NT2/D1 (cell line): Measurements from ENCODE around the gene SPNS1.
"Not testable (repeated sequence)": the region's sequence is repeated elsewhere in the genome, so short reads cannot be mapped to it uniquely, and the experiment has no call there.

Experiments
- DNase-seq: peaks from one replicate; pipeline ENCODE4 v3.0.0-alpha.2; 2011; ENCODE audit warnings: low read depth, low spot score
- H3K27me3 ChIP-seq: 2 replicates; pipeline ENCODE4 v1.6.0; 2011; ENCODE audit warnings: mild to moderate bottlenecking; ENCODE audit not compliant: insufficient read length, insufficient read depth
- H3K36me3 ChIP-seq: 2 replicates; pipeline ENCODE4 v1.6.1; 2011; ENCODE audit warnings: mild to moderate bottlenecking, low read length, mixed read lengths; ENCODE audit not compliant: insufficient read depth, insufficient read length
- H3K4me1 ChIP-seq: 2 replicates; pipeline ENCODE4 v1.5.1; 2011; ENCODE audit not compliant: insufficient read depth, insufficient read length
- H3K4me3 ChIP-seq: 2 replicates; pipeline ENCODE4 v1.5.1; 2011; ENCODE audit warnings: low read depth; ENCODE audit not compliant: insufficient read length
- H3K9ac ChIP-seq: 2 replicates; pipeline ENCODE4 v1.6.0; 2011; ENCODE audit warnings: low read depth; ENCODE audit not compliant: insufficient read length
- H3K9me3 ChIP-seq: 2 replicates; pipeline ENCODE4 v1.5.1; 2011; ENCODE audit warnings: mild to moderate bottlenecking, low read length; ENCODE audit not compliant: insufficient read depth
- SUZ12 ChIP-seq: IDR thresholded peaks from 2 replicates; pipeline ENCODE4 v1.6.1; 2011; ENCODE audit not compliant: insufficient read length, insufficient read depth; ENCODE audit errors: extremely low read depth
- YY1 ChIP-seq: IDR thresholded peaks from 2 replicates; pipeline ENCODE4 v1.6.1; 2011; ENCODE audit not compliant: insufficient read length, insufficient read depth
- ZNF274 ChIP-seq: IDR thresholded peaks from 2 replicates; pipeline ENCODE4 v1.6.1; 2011; ENCODE audit warnings: mild to moderate bottlenecking, low read depth, low read length

The SPNS1 gene

DNA sequence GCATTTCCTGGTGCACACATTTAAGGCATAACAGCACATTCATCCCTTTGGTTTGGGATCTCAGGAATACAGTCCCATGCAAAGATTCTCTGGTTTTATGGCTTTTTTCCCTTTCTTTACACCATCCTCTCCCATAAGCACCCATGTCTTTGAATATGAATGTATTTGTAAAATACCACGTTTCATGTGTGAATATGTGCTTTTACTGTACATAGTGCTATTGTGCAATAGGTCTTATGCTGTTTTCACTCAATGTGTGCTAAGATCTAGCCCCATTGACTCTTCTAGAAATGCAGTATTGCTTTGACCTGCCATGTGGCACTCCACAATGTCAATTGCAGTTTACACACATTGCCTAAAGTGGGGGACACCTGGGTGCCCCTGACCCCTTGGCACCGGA lies 10.1 kb upstream of the SPNS1 start:
- DNase-seq: no peak
- H3K9me3 ChIP-seq: no peaks in the 10 kb centered on the region
- no peaks in the 10 kb centered on the region for H3K4me1 ChIP-seq
- no peaks in the 10 kb centered on the region for H3K27me3 ChIP-seq
- H3K4me3 ChIP-seq: no peak overlapping the region
- peaks cover 61% of the 10 kb centered on the region for H3K36me3 ChIP-seq
- TF ChIP-seq YY1 (no peak), SUZ12 (no peak), ZNF274 (no peak)
- no peak overlapping the region for H3K9ac ChIP-seq

- TF ChIP-seq YY1 (no peak), SUZ12 (no peak), ZNF274 (no peak)
- Histone ChIP-seq H3K36me3 (peaks cover 37% of the 10 kb centered on the region), H3K9ac (no peak overlapping the region), H3K9me3 (no peaks in the 10 kb centered on the region), H3K4me1 (no peaks in the 10 kb centered on the region), H3K27me3 (no peaks in the 10 kb centered on the region), H3K4me3 (no peak overlapping the region)
- no peak for DNase-seq
Observed at GRCh38 chr16:28967156-28967555, 7.4 kb upstream of the SPNS1 start.

- not testable (repeated sequence) for H3K4me3 ChIP-seq, H3K9ac ChIP-seq, H3K27me3 ChIP-seq, H3K4me1 ChIP-seq, H3K9me3 ChIP-seq, DNase-seq
- peaks cover 11% of the 10 kb centered on the region for H3K36me3 ChIP-seq
Observed at GRCh38 chr16:28969696-28970095, 4.9 kb upstream of the SPNS1 start.

DNA sequence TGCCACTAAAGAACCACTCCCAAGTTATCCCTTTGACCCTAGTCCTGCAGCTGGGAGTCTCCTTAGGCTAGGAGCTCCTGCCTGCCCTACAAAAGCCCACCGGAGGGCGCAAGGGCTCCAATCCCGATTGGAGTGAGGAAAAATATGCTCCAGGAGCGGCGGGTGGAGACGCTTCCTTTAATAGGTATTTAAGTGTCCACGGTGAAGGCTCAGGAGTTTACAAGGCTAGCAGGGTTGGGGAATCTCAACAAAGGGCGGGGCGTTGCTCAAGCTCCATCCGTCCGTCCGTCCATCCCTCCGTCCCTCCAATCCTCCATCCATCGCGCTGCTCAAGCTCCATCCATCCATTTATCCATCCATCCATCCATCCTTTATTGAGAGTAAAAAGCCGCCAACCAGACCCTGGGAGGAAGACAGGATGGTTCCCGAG lies 556 bp upstream of the SPNS1 start:
- no peaks in the 10 kb centered on the region for H3K27me3 ChIP-seq
- TF ChIP-seq SUZ12 (no peak), ZNF274 (no peak), YY1 (no peak)
- H3K9me3 ChIP-seq: no peaks in the 10 kb centered on the region
- H3K36me3 ChIP-seq: peaks cover 22% of the 10 kb centered on the region
- H3K4me3 ChIP-seq: peak overlapping the region; percentile 100
- peak overlapping the region; percentile 83 for H3K9ac ChIP-seq
- DNase-seq: peak; percentile 61
- H3K4me1 ChIP-seq: peaks cover 7% of the 10 kb centered on the region

DNA sequence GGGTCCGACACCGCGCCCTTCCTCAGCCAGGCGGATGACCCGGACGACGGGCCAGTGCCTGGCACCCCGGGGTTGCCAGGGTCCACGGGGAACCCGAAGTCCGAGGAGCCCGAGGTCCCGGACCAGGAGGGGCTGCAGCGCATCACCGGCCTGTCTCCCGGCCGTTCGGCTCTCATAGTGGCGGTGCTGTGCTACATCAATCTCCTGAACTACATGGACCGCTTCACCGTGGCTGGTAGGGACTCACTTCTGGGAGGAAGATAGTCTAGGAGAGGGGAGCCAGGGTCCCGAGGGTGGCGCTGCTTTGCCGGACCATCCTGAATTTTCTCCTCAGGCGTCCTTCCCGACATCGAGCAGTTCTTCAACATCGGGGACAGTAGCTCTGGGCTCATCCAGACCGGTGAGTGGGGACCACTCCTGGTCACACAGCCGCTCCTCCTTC lies 601 bp downstream of the SPNS1 start:
- no peak for DNase-seq
- TF ChIP-seq ZNF274 (no peak), YY1 (no peak), SUZ12 (no peak)
- no peaks in the 10 kb centered on the region for H3K9me3 ChIP-seq
- peaks cover 27% of the 10 kb centered on the region for H3K36me3 ChIP-seq
- peak overlapping the region; percentile 97 for H3K9ac ChIP-seq
- H3K27me3 ChIP-seq: no peaks in the 10 kb centered on the region
- peaks cover 7% of the 10 kb centered on the region for H3K4me1 ChIP-seq
- peak overlapping the region; percentile 100 for H3K4me3 ChIP-seq

DNA sequence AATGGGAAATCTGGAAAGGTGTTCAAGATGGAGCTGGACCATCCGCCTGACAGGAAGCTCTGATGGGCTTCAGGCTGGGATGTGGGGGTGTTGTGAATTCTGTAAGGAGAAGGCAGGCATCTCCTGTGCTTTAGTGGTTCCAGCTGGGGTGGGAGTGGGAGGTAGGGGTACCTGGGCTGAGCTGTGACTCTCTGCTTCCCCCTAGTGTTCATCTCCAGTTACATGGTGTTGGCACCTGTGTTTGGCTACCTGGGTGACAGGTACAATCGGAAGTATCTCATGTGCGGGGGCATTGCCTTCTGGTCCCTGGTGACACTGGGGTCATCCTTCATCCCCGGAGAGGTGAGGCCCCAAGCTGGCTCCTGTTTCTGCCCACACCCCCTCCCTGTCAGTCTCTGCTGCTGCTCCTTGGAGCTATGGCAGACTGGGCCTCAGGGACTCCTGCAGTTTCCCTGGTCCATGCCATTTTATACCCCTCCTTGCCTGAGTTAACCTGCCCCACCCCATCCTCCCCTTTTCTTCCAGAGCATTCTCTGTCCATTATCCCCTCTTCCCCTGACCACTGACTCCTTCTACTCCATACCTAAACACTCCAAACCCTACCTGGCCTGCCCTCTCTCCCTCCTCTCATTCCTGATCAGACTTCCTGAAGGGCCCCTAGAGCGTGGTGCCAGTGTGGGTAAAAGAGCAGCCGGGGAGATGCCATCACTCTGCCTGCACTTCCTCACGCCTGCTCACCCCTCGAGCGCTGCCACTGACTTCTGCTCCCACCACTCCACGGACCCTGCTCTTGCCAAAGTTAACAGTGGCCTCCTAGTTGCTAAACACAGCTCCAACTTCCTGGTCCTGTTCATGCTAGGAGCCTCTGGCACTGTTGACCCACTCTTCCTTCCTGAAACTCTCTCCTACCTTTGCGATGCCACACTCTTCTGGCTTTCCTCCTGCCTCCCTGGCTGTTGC lies 3.4 kb downstream of the SPNS1 start:
- no peak overlapping the region for H3K4me3 ChIP-seq
- DNase-seq: peak; percentile 9
- TF ChIP-seq YY1 (no peak), ZNF274 (no peak), SUZ12 (no peak)
- H3K36me3 ChIP-seq: peaks cover 53% of the 10 kb centered on the region
- peaks cover 7% of the 10 kb centered on the region for H3K4me1 ChIP-seq
- peaks cover 13% of the 10 kb centered on the region; the same call in 1 of the 2 replicates for H3K9me3 ChIP-seq
- H3K9ac ChIP-seq: no peak overlapping the region
- no peaks in the 10 kb centered on the region for H3K27me3 ChIP-seq

DNA sequence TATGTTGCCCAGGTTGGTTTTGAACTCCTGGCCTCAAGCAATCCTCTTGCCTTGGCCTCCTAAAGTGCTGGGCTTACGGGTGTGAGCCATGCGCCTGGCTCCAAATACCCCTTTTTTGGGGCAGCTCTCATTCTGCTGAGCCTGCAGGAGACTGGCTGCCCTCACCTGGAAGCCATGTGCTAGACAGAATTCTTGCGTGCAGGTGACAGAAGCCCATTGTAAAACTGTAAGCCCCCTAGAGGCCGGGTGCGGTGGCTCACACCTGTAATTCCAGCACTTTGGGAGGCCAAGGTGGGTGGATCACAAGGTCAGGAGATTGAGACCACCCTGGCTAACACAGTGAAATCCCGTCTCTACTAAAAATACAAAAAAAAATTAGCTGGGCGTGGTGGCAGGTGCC lies 5.8 kb downstream of the SPNS1 start:
- H3K27me3 ChIP-seq: not testable (repeated sequence)

More for the DNA sequence above, 5.8 kb downstream of the SPNS1 start:
- DNase-seq, H3K9ac ChIP-seq, H3K4me3 ChIP-seq, H3K4me1 ChIP-seq: not testable (repeated sequence)
- H3K36me3 ChIP-seq: peaks cover 70% of the 10 kb centered on the region
- H3K9me3 ChIP-seq: peaks cover 13% of the 10 kb centered on the region; the same call in 1 of the 2 replicates
